ENCODE results near the gene SENP1. TPM values are rescaled to one million over a fixed set of nuclear protein-coding genes. Genes with fewer than 3 reads are reported as not detected.

The SENP1 gene
- total RNA-seq, 1 experiment from 2014 or later: 28.8 TPM

GRCh38 chr12:48145981-48146380 lies 40.1 kb upstream of the SENP1 start:
- Histone ChIP-seq H2BK120ac (ENCODE audit: low read depth, low read length, poor library complexity, severe bottlenecking) (no peak overlapping the region), H2BK12ac (ENCODE audit: insufficient read length, low read depth, low read length) (no peak overlapping the region), H2BK20ac (ENCODE audit: low read depth, low read length, poor library complexity, severe bottlenecking) (no peak overlapping the region), H3K9me3 (ENCODE audit: control insufficient read depth, low read depth, low read length) (no peaks in the 10 kb centered on the region), H4K5ac (ENCODE audit: insufficient read length, low read depth, low read length) (no peak overlapping the region), H2BK5ac (ENCODE audit: insufficient read length, low read length) (no peak overlapping the region), H3K79me2 (ENCODE audit: insufficient read depth, low read length) (no peaks in the 10 kb centered on the region), H3K23ac (ENCODE audit: insufficient read length, low read depth, low read length) (no peak overlapping the region), H2BK15ac (ENCODE audit: low read depth, low read length) (no peak overlapping the region), H3K27ac (ENCODE audit: insufficient read length, low read depth, low read length) (no peak overlapping the region), H3K9ac (ENCODE audit: extremely low read depth, insufficient read length, low read length) (no peak overlapping the region), H3K56ac (ENCODE audit: insufficient read length, low read depth, low read length) (no peak overlapping the region), H3K4me2 (ENCODE audit: insufficient read depth, insufficient read length, low read length) (no peak overlapping the region), H2AK5ac (ENCODE audit: insufficient read length, low read length) (no peak overlapping the region), H3K79me1 (ENCODE audit: insufficient read depth, low read depth, low read length, poor library complexity, severe bottlenecking) (no peaks in the 10 kb centered on the region), H4K91ac (ENCODE audit: insufficient read length, low read depth, low read length) (no peak overlapping the region), H2AFZ (ENCODE audit: low read length) (no peak overlapping the region), H3K4me1 (ENCODE audit: insufficient read depth, low read length) (peaks cover 10% of the 10 kb centered on the region), H3K18ac (ENCODE audit: insufficient read length, low read depth, low read length) (no peak overlapping the region), H4K20me1 (ENCODE audit: control insufficient read depth, insufficient read depth, insufficient read length) (no peaks in the 10 kb centered on the region), H3K27me3 (ENCODE audit: insufficient read depth, low read length) (no peaks in the 10 kb centered on the region), H3K14ac (ENCODE audit: insufficient read depth, low read length) (no peak overlapping the region), H3K23me2 (ENCODE audit: insufficient read length, low read depth, low read length, poor library complexity, severe bottlenecking) (no peaks in the 10 kb centered on the region), H4K8ac (replicated peaks; ENCODE audit: insufficient read length, low read depth, low read length) (no peak overlapping the region), H3T11ph (ENCODE audit: low read length) (no peak overlapping the region), H3K4ac (ENCODE audit: low read depth, low read length) (no peak overlapping the region)
- no peak overlapping the region for H3K27ac Mint-ChIP-seq
- no CpG with 5 or more reads among the region's 1 CpG for WGBS (ENCODE audit: extremely low coverage, insufficient read length, low lambda C conversion rate)
- no peak overlapping the region for H3K4me3 Mint-ChIP-seq
- H3K36me3 Mint-ChIP-seq (ENCODE audit: insufficient read depth in 1 of 3, low read depth in 3 of 3): peaks cover 48 to 69% (median 64%) of the 10 kb centered on the region in 3 experiments
- no peak for DNase-seq
- TF ChIP-seq CTCF (conservative IDR thresholded peaks at IDR 0.05): no peak
- H3K27me3 Mint-ChIP-seq (ENCODE audit: low read depth): no peaks in the 10 kb centered on the region
- H3K9me3 Mint-ChIP-seq: no peaks in the 10 kb centered on the region
- H3K4me1 Mint-ChIP-seq: peaks cover 33 to 37% of the 10 kb centered on the region in 2 experiments
